Prostate gland (tissue), 2 donors: ENCODE results near the gene PKNOX2.

Experiments
- CTCF ChIP-seq, 4 experiments: fragments of 200-600 bp in 2 of 4; fragments of 450-650 bp in 2 of 4; sonication (generic) in 2 of 4; IDR thresholded peaks; 1 replicate in 3 of 4; 2 replicates in 1 of 4; pipeline ENCODE4 v1.5.1; 2016 to 2019; ENCODE audit warnings: antibody characterized with exemption in 4 of 4, mild to moderate bottlenecking in 2 of 4, moderate library complexity in 2 of 4
- POLR2A ChIP-seq: fragments of 450-650 bp; IDR thresholded peaks from one replicate; pipeline ENCODE4 v1.6.1; 2016; ENCODE audit warnings: antibody characterized with exemption, mild to moderate bottlenecking
- POLR2AphosphoS5 ChIP-seq: sonication (generic); formaldehyde crosslinking; IDR thresholded peaks from one replicate; pipeline ENCODE4 v1.6.1; 2017; ENCODE audit warnings: antibody characterized with exemption

- TF ChIP-seq POLR2AphosphoS5 (no peak), CTCF (IDR thresholded peaks at IDR 0.05) (no peak), POLR2A (no peak)
Observed at GRCh38 chr11:125138966-125139365, 25.6 kb upstream of the PKNOX2 start.
